Measurements from ENCODE around the gene TEX44.

GRCh38 chr2:231605607-231606091, 13.0 kb downstream of the TEX44 start:
- TF ChIP-seq CTCF (conservative IDR thresholded peaks at IDR 0.05; ENCODE audit: low read length) (no peak), EZH2phosphoT487 (IDR thresholded peaks at IDR 0.05; ENCODE audit: borderline replicate concordance) (no peak)

Measured in Loucy (cell line).